Lung (tissue), 12 donors: ENCODE results near the gene PHYHIPL. TPM values are rescaled to one million over a fixed set of nuclear protein-coding genes. Genes with fewer than 3 reads are reported as not detected.

Source experiments
- ATAC-seq: fragments of 200-7000 bp; cut with Tn5 transposase; one replicate; pipeline ENCODE4 v1.9.1; 2020; ENCODE audit warnings: moderate number of reproducible peaks; ENCODE audit not compliant: insufficient read depth, low FRiP score
- DNase-seq, 3 donors: peaks; one replicate each; pipeline ENCODE4 v3.0.0-alpha.2; 2013 to 2017
- H3K27ac ChIP-seq, 2 donors: one replicate each; pipeline ENCODE4 v1.5.1; 2013; ENCODE audit warnings: mild to moderate bottlenecking in 2 of 2, moderate library complexity in 2 of 2, control low read depth in 1 of 2, inconsistent platforms in 1 of 2, low read depth in 1 of 2, low read length in 1 of 2
- H3K27me3 ChIP-seq, 3 donors: one replicate each; pipeline ENCODE4 v1.5.1; 2013; ENCODE audit warnings: low read length in 2 of 3; ENCODE audit not compliant: control insufficient read depth in 3 of 3, insufficient read depth in 3 of 3
- H3K36me3 ChIP-seq, 4 donors: one replicate each; pipeline ENCODE4 v1.5.1; 2013; ENCODE audit warnings: low read length in 4 of 4, mild to moderate bottlenecking in 1 of 4, moderate library complexity in 1 of 4; ENCODE audit not compliant: control insufficient read depth in 4 of 4, insufficient read depth in 4 of 4
- H3K4me1 ChIP-seq, 5 donors: one replicate each; pipeline ENCODE4 v1.5.1; 2013; ENCODE audit warnings: low read length in 5 of 5, mild to moderate bottlenecking in 2 of 5, moderate library complexity in 1 of 5; ENCODE audit not compliant: control insufficient read depth in 5 of 5, insufficient read depth in 5 of 5
- H3K4me3 ChIP-seq: one replicate; pipeline ENCODE4 v1.5.1; 2013; ENCODE audit warnings: mild to moderate bottlenecking, control low read depth, moderate library complexity
- H3K9ac ChIP-seq, 2 donors: one replicate each; pipeline ENCODE4 v1.5.1; 2013; ENCODE audit warnings: low read length in 2 of 2, control low read depth in 1 of 2; ENCODE audit not compliant: insufficient read depth in 1 of 2
- H3K9me3 ChIP-seq, 4 donors: one replicate each; pipeline ENCODE4 v1.5.1; 2013; ENCODE audit warnings: low read length in 3 of 4, mild to moderate bottlenecking in 1 of 4, moderate library complexity in 1 of 4; ENCODE audit not compliant: control insufficient read depth in 4 of 4, insufficient read depth in 3 of 4
- CTCF ChIP-seq: IDR thresholded peaks from 2 replicates; pipeline ENCODE4 v1.5.1; 2012; ENCODE audit warnings: mild to moderate bottlenecking; ENCODE audit errors: control extremely low read depth, extremely low read depth
- WGBS, 2 donors: extraction: QIAGEN DNeasy Blood & Tissue Kit; methylation state at CpG; one replicate each; pipeline ENCODE4 v1.1.7; 2013; 5-methylcytosine and 5-hydroxymethylcytosine counted together
- polyA plus RNA-seq, 2 donors: library from polyadenylated mRNA; stranded (reverse); fragments of 200-250 nt; gene quantifications; one replicate each; pipeline ENCODE4 v1.2.1, GENCODE V29; 2013
- total RNA-seq, 2 donors: library from RNA; depleted of rRNA in 1 of 2; stranded (reverse); fragments of >200 nt in 1 of 2; gene quantifications; one replicate each; pipeline ENCODE4 v1.2.1, GENCODE V29; 2014 to 2021
- donor health status: control.
- donor health status: control.
- donor health status: Bipolar disorder and iron deficiency.
- donor health status: healthy.
- donor health status: DM: yes; HTN: yes; CAD: no.

Gene PHYHIPL
- total and polyA plus RNA-seq, 4 donors: 0.02 to 0.25 (median 0.08) TPM

DNA sequence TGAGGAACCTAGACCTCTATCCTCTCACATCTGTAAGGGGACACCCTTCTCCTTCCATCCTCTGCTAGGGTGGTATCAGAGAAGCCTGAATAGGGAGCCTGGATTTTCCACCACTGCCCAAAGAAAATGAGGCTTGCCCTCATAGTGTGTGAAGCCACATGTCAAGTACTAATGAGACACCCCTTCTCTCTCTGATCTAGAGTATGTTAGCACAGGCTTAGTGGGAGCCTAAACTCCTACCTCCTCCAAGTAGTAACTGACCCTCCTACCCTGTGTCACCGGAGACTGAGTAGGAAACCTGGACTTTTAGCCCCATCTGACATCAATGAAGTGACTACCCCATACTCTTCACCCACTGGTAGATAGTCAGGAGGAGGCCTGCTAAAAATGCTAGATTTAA, 65.6 kb downstream of the PHYHIPL start:
- H3K4me1 ChIP-seq: peaks cover 0 to 28% (median 0%) of the 10 kb centered on the region in 5 donors
- ATAC-seq: no peak
- no peak overlapping the region for H3K4me3 ChIP-seq
- no peaks in the 10 kb centered on the region for H3K9me3 ChIP-seq
- no peaks in the 10 kb centered on the region for H3K36me3 ChIP-seq
- no peak overlapping the region for H3K9ac ChIP-seq
- DNase-seq: no peak
- no peak overlapping the region for H3K27ac ChIP-seq
- no peaks in the 10 kb centered on the region for H3K27me3 ChIP-seq
- no peak for TF ChIP-seq CTCF
- 96 to 98% methylated on average over 1 of the region's 1 CpG for WGBS, 2 donors

GRCh38 chr10:59242991-59243390, 66.5 kb downstream of the PHYHIPL start:
- no peak overlapping the region for H3K27ac ChIP-seq
- DNase-seq: no peak
- peaks cover 0 to 28% (median 0%) of the 10 kb centered on the region in 5 donors for H3K4me1 ChIP-seq
- peaks cover 0 to 5% (median 0%) of the 10 kb centered on the region in 4 donors for H3K36me3 ChIP-seq
- no peaks in the 10 kb centered on the region for H3K27me3 ChIP-seq
- no peak for ATAC-seq
- no peak overlapping the region for H3K9ac ChIP-seq
- H3K4me3 ChIP-seq: no peak overlapping the region
- no peak for TF ChIP-seq CTCF
- no peaks in the 10 kb centered on the region for H3K9me3 ChIP-seq
- 90 to 96% methylated on average over 3 of the region's 3 CpGs for WGBS, 2 donors

- no peak for DNase-seq
- no peaks in the 10 kb centered on the region for H3K9me3 ChIP-seq
- WGBS, 2 donors: 94 to 96% methylated on average over 2 of the region's 2 CpGs
- H3K4me1 ChIP-seq: peaks cover 0 to 28% (median 0%) of the 10 kb centered on the region in 5 donors
- no peak for TF ChIP-seq CTCF
- no peak for ATAC-seq
- no peak overlapping the region for H3K4me3 ChIP-seq
- no peak overlapping the region for H3K27ac ChIP-seq
- no peak overlapping the region for H3K9ac ChIP-seq
- no peaks in the 10 kb centered on the region for H3K27me3 ChIP-seq
- H3K36me3 ChIP-seq: peaks cover 0 to 5% (median 0%) of the 10 kb centered on the region in 4 donors
These were observed 67.3 kb downstream of the PHYHIPL start for GRCh38 chr10:59243611-59244195.

DNA sequence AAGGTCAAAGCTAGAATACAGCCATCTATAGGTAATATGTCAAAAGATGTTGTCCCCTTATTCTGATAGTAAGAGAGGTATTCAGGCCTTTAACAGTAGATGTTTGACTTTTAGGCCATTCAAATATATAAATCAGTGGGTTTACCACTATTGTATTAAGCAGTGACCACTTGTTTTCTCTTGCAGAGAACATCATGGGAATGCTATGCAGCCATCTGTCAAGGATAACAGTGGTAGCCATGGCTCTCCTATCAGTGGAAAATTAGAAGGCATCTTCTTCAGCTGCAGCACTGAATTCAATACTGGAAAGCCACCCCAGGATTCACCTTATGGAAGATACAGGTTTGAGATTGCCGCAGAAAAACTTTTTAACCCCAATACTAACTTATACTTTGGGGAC, 68.4 kb downstream of the PHYHIPL start:
- peaks cover 0 to 8% (median 0%) of the 10 kb centered on the region in 4 donors for H3K36me3 ChIP-seq
- 94 to 97% methylated on average over 1 of the region's 1 CpG for WGBS, 2 donors
- H3K4me1 ChIP-seq: peaks cover 0 to 28% (median 0%) of the 10 kb centered on the region in 5 donors
- DNase-seq (no peak), ATAC-seq (no peak)
- H3K9ac ChIP-seq: no peak overlapping the region
- no peak for TF ChIP-seq CTCF
- no peak overlapping the region for H3K4me3 ChIP-seq
- H3K27ac ChIP-seq: no peak overlapping the region
- no peaks in the 10 kb centered on the region for H3K27me3 ChIP-seq
- H3K9me3 ChIP-seq: no peaks in the 10 kb centered on the region
